ENCODE data around the gene C6orf89. TPM values are rescaled to one million over a fixed set of nuclear protein-coding genes. Genes with fewer than 3 reads are reported as not detected.

C6orf89 gene
- total and polyA plus RNA-seq, 8 donors, result 11.6 to 39.2 (median 30.6) TPM

GRCh38 chr6:36927691-36928546, 42.2 kb downstream of the C6orf89 start:
- intact Hi-C loops (cut with DNase I), result no loop called here
- ATAC-seq, result peak in 3 of 4 donors; percentile 19 to 26 (median 25)

GRCh38 chr6:36928547-36928918, 42.8 kb downstream of the C6orf89 start:
- Histone ChIP-seq H3K27ac (no peak overlapping the region), H3K4me3 (no peak overlapping the region), H3K36me3 (peaks cover 4 to 16% (median 6%) of the 10 kb centered on the region in 3 donors), H3K4me1 (no peaks in the 10 kb centered on the region), H3K9me3 (no peaks in the 10 kb centered on the region), H3K27me3 (no peaks in the 10 kb centered on the region)
- no peak for DNase-seq
- intact Hi-C loops (cut with DNase I), result no loop called here
- 68 to 69% methylated on average over 7 of the region's 7 CpGs for WGBS, 2 donors
- ATAC-seq, result peak in 1 of 4 donors; percentile 11
- TF ChIP-seq CTCF (IDR thresholded peaks at IDR 0.05), result no peak
- no peak for FAIRE-seq

More at GRCh38 chr6:36927691-36928546, 42.2 kb downstream of the C6orf89 start:
- FAIRE-seq, result no peak
- DNase-seq, result no peak
- Histone ChIP-seq H3K27me3 (no peaks in the 10 kb centered on the region), H3K4me1 (no peaks in the 10 kb centered on the region), H3K36me3 (peaks cover 4 to 22% (median 6%) of the 10 kb centered on the region in 3 donors), H3K9me3 (no peaks in the 10 kb centered on the region), H3K27ac (no peak overlapping the region), H3K4me3 (no peak overlapping the region)
- 72 to 77% methylated on average over 13 of the region's 13 CpGs for WGBS, 2 donors
- no peak for TF ChIP-seq CTCF (IDR thresholded peaks at IDR 0.05)

GRCh38 chr6:36929152-36929551, 43.4 kb downstream of the C6orf89 start:
- no peak overlapping the region for H3K4me3 ChIP-seq
- peaks cover 4 to 10% (median 6%) of the 10 kb centered on the region in 3 donors for H3K36me3 ChIP-seq
- peak in 1 of 4 donors; percentile 15 for ATAC-seq
- WGBS, 2 donors, result 67 to 78% methylated on average over 10 of the region's 10 CpGs
- H3K4me1 ChIP-seq, result no peaks in the 10 kb centered on the region
- no peak for TF ChIP-seq CTCF (IDR thresholded peaks at IDR 0.05)
- no peak for DNase-seq
- FAIRE-seq, result no peak
- H3K27me3 ChIP-seq, result no peaks in the 10 kb centered on the region
- intact Hi-C loops (cut with DNase I), result no loop called here
- H3K27ac ChIP-seq, result no peak overlapping the region
- no peaks in the 10 kb centered on the region for H3K9me3 ChIP-seq

- Histone ChIP-seq H3K4me3 (no peak overlapping the region), H3K4me1 (no peaks in the 10 kb centered on the region), H3K36me3 (peaks cover 4 to 6% (median 6%) of the 10 kb centered on the region in 3 donors), H3K27ac (no peak overlapping the region), H3K9me3 (no peaks in the 10 kb centered on the region), H3K27me3 (no peaks in the 10 kb centered on the region)
- ATAC-seq (peak in 3 of 4 donors; percentile 13 to 34 (median 32)), DNase-seq (no peak), FAIRE-seq (no peak)
- intact Hi-C loops (cut with DNase I), result no loop called here
- WGBS, 2 donors, result 27 to 39% methylated on average over 5 of the region's 5 CpGs
- TF ChIP-seq CTCF (IDR thresholded peaks at IDR 0.05), result no peak
These were observed 43.9 kb downstream of the C6orf89 start for GRCh38 chr6:36929607-36930006.

GRCh38 chr6:36930483-36930882, 44.7 kb downstream of the C6orf89 start:
- Histone ChIP-seq H3K36me3 (peaks cover 0 to 2% (median 2%) of the 10 kb centered on the region in 3 donors), H3K9me3 (no peaks in the 10 kb centered on the region), H3K4me1 (no peaks in the 10 kb centered on the region), H3K27ac (no peak overlapping the region), H3K27me3 (no peaks in the 10 kb centered on the region), H3K4me3 (no peak overlapping the region)
- no peak for FAIRE-seq
- no peak for DNase-seq
- intact Hi-C loops (cut with DNase I), result no loop called here
- 86 to 92% methylated on average over 4 of the region's 4 CpGs for WGBS, 2 donors
- ATAC-seq, result peak in 2 of 4 donors; percentile 14 to 28
- no peak for TF ChIP-seq CTCF (IDR thresholded peaks at IDR 0.05)

All from pancreas (tissue), 10 donors.